Activated CD4-positive, alpha-beta T cell treated with anti-CD3 and anti-CD28 coated beads, Interleukin-2, amount 10 ng/mL, durations not matched to agents 24 days and 14 days (primary cell): ENCODE data around the gene PITX3. TPM values are rescaled to one million over a fixed set of nuclear protein-coding genes. Genes with fewer than 3 reads are reported as not detected.

ENCODE experiments used
- total RNA-seq: library from RNA; stranded (reverse); gene quantifications from 2 replicates; pipeline ENCODE4 v1.2.3, GENCODE V29; 2022

Gene PITX3
- total RNA-seq, 1 donor from 2014 or later: 0.86 TPM

Other genes starting within 250 kb of the PITX3 start
- gene ARMH3, start 185.3 kb downstream of the PITX3 start, total RNA-seq: 20.9 and 23.2 TPM in 2 replicates
- 22.7 and 25.8 TPM in 2 replicates for gene HPS6, start 176.2 kb downstream of the PITX3 start, total RNA-seq
- 76.4 and 78.2 TPM in 2 replicates for gene LDB1, start 121.1 kb downstream of the PITX3 start, total RNA-seq
- gene PPRC1, start 108.5 kb downstream of the PITX3 start, total RNA-seq: 111 and 113 TPM in 2 replicates
- gene NOLC1, start 89.1 kb downstream of the PITX3 start, total RNA-seq: 268 and 281 TPM in 2 replicates
- 0.14 TPM in 1 of 2 replicates, not detected in the other for gene ELOVL3, start 15.2 kb downstream of the PITX3 start, total RNA-seq
- gene GBF1, start 4.0 kb upstream of the PITX3 start, total RNA-seq: 45.2 and 47.7 TPM in 2 replicates
- 300 and 311 TPM in 2 replicates for gene NFKB2, start 154.2 kb upstream of the PITX3 start, total RNA-seq
- gene PSD, start 177.3 kb upstream of the PITX3 start, total RNA-seq: 10.4 and 12.1 TPM in 2 replicates
- 14.0 and 16.4 TPM in 2 replicates for gene FBXL15, start 179.3 kb upstream of the PITX3 start, total RNA-seq
- 64.2 and 67.6 TPM in 2 replicates for gene CUEDC2, start 191.1 kb upstream of the PITX3 start, total RNA-seq
- gene C10orf95, start 210.0 kb upstream of the PITX3 start, total RNA-seq: 0.33 and 0.52 TPM in 2 replicates